ENCODE data around the gene GKAP1. TPM values are rescaled to one million over a fixed set of nuclear protein-coding genes. Genes with fewer than 3 reads are reported as not detected.
"Not testable (repeated sequence)": the region's sequence is repeated elsewhere in the genome, so short reads cannot be mapped to it uniquely, and the experiment has no call there.

Gene GKAP1
- total RNA-seq, 1 donor from 2014 or later, result 3.8 TPM

DNA sequence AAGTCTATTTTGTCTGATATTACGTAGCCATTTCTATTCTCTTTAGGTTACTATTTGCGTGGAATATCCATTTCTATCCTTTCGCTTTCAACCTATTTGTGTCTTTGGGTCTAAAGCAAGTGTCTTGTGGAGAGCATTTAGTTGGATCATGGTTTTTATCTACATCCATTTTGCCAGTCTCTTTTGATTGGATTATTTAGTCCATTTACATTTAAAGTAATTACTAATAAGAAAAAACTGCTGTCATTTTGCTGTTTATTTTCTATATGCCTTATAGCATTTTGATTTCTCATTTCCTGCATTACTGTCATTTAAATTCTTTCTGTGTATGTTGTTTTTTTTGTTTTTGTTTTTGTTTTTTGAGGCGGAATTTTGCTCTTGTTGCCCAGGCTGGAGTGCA, 83.8 kb downstream of the GKAP1 start:
- intact Hi-C loops (cut with micrococcal nuclease), result no loop called here

DNA sequence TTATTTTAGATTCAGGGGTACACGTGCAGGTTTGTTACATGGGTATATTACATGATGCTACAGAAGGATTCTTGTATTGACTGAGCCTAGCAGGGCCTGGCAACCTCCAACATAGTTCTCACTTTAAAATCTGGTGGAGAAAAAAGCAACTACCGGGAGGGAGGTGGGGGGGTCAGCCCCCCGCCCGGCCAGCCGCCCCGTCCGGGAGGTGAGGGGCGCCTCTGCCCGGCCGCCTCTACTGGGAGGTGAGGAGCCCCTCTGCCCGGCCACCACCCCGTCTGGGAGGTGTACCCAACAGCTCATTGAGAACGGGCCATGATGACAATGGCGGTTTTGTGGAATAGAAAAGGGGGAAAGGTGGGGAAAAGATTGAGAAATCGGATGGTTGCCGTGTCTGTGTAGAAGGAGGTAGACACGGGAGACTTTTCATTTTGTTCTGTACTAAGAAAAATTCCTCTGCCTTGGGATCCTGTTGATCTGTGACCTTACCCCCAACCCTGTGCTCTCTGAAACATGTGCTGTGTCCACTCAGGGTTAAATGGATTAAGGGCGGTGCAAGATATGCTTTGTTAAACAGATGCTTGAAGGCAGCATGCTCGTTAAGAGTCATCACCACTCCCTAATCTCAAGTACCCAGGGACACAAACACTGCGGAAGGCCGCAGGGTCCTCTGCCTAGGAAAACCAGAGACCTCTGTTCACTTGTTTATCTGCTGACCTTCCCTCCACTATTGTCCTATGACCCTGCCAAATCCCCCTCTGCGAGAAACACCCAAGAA, 88.8 kb downstream of the GKAP1 start:
- intact Hi-C loops (cut with micrococcal nuclease), result not testable (repeated sequence)

DNA sequence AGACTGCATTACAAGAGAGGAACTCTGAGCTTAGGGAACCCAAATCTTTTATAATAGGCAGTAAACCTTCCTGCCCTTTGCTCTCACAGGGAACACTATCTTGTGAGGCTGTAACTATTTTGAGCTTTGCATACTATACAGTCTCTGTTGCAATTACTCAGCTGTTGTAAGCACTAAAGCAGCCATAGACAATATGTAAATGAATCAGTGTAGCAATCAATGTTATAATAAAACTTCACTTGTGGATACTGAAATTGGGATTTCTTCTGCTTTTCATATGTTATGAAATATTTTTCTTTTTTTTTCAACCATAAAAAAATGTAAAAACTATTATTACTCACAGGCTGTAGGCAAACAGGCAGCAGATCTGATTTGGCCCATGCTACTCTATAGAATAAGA, 93.1 kb downstream of the GKAP1 start:
- intact Hi-C loops (cut with micrococcal nuclease), result no loop called here

DNA sequence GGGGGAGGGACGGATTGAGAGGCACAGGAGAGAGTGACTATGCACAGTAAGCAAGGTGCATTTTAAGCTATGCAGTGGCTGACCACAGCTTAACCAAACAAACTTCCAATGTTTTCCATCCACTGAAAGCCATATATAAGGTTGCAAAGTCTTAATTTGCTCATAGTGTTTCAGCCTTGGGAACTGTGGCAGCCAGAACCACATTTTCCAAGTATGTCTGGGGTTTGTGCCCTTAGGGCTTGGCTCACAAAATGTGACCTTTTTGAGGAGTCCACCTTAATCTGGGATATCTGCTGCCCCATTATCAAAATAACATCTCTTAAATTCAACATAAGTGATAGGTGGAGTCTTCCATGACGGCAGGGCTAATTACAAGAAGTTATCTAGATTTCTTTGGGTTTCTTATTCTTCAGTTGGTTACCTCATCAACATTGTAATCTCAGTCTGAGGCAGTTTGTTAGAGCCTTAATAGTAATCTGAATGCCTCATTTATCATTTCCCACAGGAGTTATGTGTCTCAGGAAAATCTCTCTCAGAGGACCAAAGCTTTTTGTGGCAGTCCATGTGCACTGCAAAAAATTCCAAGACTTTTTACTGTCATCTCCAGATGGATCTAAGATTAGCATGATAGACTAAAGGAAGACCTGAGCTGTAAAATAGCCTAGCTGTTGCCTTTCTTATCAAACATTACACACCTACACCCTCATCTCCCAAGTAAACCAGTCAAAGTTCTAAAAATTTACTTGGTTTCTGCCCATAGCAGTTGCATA, 94.7 kb downstream of the GKAP1 start:
- intact Hi-C loops (cut with micrococcal nuclease), result no loop called here

DNA sequence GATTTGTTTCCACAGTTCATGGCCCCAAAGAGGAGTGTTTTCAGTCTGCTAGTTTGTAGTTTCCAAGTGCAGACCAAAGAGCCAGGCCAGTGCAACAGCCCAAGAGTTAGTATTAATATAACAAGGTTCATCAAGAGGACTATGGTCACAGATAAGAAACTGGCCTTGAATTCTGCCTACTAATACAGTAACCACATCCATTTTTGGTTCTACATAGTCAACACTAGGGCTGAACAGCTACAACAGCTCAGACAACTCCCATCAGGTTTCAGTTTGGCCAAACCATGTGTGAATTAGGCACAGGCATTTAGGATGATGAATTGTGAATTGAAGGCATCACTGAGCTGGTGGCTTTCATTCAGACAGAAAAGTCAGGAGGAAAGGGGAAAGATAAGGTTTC, 96.1 kb downstream of the GKAP1 start:
- intact Hi-C loops (cut with micrococcal nuclease), result no loop called here

DNA sequence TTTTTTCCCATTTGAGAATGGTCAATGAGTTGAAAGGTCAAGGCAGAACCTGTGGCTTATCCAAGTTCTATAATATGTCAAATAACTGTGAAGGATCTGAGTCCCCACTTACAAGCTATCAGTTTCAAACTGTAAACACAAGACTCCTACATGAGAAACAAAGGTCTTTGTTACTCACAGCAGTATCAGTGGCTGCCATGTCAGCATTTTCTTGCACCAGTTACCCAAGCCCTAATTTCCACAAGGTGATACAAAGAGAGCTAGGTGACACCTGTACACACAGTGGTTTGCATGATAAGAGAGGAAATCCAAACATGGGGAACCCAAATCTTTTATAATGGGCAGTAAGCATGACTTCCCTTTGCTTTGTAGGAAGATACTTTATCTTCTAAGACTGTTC, 101.8 kb downstream of the GKAP1 start:
- intact Hi-C loops (cut with micrococcal nuclease), result loop anchor here (2.0 kb wide), 1 partner anchor 95 kb away; no protein-coding TSS in a partner anchor

DNA sequence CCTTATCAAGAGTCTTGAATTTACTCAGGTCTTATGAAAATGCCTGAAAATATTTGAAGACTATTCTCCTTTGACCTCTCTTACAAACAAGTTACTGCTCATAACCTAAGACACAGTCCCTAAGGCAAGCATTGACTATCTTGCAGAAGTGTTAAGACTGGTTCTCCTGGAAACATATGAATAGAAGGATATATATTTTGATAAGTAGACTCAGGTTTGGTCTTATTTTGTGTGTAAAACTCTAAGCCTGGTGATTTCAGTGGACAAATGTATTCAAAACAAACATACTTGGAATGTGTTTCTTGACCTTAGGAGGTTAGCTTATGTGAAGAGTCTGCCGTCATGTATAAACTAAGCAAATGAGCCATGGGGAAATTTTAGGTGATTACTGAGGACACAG, 102.3 kb downstream of the GKAP1 start:
- intact Hi-C loops (cut with micrococcal nuclease), result loop anchor here (2.0 kb wide), 1 partner anchor 94 kb away; no protein-coding TSS in a partner anchor

DNA sequence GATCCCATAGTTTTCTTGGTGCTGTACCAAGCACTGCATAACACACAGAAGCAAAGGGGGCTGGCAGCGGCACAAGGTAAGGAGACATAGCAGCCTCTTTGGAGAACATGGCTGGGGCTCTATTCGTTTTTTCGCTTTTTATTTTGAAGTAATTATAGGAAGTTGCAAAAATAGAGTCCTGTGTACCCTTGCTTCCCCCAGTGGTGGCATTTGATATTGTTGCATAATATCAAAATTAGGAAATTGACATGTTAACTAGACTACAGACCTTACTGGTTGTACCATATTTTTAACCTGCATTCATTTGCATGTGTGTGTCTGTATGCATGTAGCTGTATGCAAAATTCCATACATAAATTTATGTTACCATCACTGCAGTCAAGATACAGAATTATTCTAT, 103.2 kb downstream of the GKAP1 start:
- intact Hi-C loops (cut with micrococcal nuclease), result loop anchor here (2.0 kb wide), 1 partner anchor 94 kb away; no protein-coding TSS in a partner anchor

DNA sequence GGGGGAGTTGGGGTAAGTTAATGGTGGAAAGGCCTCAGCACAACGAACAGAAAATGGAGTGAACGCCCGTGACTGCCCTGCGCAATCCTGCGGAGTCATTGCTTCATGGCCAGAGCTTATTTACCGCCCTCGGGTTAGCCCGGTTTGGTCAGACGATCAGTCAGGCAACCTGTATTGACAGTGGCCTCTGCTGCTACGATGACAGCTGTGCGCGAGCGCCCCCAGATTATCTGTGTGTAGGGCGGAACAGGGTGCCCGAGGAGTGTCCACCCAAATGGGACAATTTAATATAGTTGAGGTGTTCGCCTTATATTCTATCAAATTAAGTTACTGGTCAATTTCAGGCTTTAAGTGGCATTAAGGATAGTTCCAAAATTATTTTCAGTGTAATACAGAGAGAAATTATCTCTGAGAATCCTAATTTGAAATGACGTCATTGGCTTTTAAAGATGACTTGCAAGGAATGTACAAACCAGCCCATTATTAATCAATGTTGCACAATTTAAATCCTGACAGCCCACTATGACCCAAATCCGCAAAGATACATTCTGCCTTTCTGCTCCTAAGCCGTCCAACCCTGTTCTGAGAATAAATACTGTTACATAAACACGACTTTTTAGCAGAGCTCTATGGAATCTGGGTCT, 108.9 kb downstream of the GKAP1 start:
- intact Hi-C loops (cut with micrococcal nuclease), result loop anchor here (1.0 to 10.0 kb wide), 5 partner anchors 36 to 272 kb away; partner anchors contain the start of genes HNRNPK, KIF27 and RMI1

DNA sequence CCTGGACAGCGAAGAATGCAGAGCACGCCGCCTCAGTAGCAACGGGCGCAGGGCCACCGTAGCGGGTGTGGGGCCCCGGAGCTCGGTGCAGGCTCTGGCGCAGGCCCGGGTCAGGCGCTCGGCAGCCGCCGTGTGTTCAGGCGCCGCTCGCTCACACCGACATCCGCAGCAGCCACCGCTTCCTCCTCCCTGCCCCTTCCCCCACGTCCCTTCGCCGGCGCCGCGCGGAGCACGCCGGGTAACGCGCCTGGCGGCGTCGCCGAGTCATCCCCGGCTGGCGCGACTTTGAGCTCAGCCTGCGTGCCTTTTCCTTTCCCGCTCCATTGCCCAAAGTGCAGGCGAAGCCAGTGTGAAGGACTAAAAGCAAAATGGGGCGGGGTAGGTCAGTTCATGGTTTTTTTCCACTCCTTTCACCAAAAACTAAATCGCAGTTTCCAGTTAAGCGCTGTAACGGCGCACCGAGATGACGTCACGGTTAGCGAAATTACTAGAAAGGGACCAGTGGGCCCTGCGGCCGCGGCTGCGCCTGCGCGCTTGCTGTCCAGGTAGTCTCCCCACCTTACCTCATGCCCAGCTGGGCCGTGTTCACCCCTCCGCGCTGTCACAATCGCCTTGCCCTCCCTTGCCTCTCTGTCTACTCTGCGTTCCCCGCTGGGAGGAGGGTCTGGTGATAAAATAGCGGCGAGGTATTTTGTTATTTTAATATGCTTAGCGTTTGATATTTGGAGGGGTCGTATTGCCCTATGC, 109.6 kb downstream of the GKAP1 start, which contains the start of gene UBQLN1:
Gene UBQLN1, minus strand, starts transcription at position 191 of the 747 bp plus-strand sequence. CDS start 279 bp downstream, outside the sequence.
- intact Hi-C loops (cut with micrococcal nuclease), result loop anchor here (1.0 to 10.0 kb wide), 7 partner anchors 36 to 272 kb away; partner anchors contain the start of genes GKAP1, HNRNPK, IDNK and KIF27

DNA sequence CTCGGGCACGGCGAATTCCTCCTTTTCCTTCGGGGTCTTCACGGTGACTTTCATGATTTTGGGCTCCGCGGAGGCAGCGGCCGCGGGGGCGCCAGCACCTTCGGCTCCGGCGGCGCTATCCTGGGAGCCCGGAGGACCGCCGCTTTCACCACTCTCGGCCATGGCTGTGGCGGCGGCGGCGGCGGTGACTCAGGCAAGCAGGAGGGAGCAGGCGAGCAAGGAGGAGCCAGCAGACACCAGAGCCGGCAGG, 110.1 kb downstream of the GKAP1 start:
- intact Hi-C loops (cut with micrococcal nuclease), result loop anchor here (1.0 to 10.0 kb wide), 5 partner anchors 35 to 235 kb away; partner anchors contain the start of genes GKAP1 and IDNK

DNA sequence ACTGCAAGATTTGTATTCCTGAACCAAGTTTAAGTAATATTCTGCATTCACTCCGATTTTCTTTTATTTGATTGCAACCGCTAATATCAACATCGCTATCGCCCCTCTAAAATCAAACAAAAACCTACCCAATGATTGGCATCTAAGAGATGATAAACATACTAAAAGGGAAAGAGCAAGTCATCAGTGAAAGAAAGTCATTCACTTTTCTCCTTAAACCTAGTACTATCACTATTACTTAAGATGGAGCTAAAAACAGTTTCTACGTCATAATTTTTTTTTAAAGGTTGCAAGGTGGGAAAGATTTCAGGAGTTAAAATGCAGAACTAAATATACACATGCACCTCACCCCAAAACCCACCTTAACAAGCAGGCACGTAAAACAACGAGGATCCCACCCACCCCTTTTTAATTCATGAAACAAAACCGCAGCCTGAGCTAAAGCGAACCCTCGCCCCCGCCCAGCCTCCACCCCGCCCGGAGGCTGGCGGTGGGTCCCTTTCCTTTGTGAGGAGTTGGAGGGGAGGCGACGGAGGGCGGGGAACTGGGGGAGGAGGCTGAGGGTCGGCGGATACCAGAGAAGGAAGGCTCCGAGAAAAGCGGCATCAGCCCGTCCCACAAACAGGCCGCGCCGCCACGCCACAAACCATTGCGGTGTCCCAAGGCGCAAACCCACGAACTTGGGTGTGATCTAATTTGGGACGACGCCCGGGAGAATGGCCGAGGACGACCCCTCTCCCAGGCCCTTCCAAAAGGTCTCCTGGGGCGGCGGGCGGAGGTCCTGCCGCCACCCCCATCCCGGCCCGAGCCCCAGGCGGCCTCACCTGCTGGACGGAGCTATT, 110.7 kb downstream of the GKAP1 start:
- intact Hi-C loops (cut with micrococcal nuclease), result loop anchor here (1.0 to 10.0 kb wide), 5 partner anchors 35 to 235 kb away; partner anchors contain the start of genes GKAP1 and IDNK

DNA sequence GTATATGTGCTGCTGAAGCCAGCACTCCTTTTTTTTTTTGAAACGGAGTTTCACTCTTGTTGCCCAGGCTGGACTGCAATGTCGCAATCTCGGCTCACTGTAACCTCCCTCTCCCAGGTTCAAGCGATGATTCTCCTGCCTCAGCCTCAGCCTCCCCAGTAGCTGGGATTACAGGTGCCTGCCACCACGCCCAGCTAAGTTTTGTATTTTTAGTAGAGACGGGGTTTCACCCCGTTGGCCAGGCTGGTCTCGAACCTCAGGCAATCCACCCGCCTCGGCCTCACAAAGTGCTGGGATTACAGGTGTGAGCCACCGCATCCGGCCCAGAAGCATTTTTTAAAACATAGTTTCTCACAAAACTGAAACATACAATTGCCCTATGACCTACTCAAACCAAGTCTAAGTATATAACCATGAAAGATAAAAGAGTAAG, 112.3 kb downstream of the GKAP1 start:
- intact Hi-C loops (cut with micrococcal nuclease), result loop anchor here (5.0 to 10.0 kb wide), 3 partner anchors 33 to 233 kb away; no protein-coding TSS in a partner anchor

DNA sequence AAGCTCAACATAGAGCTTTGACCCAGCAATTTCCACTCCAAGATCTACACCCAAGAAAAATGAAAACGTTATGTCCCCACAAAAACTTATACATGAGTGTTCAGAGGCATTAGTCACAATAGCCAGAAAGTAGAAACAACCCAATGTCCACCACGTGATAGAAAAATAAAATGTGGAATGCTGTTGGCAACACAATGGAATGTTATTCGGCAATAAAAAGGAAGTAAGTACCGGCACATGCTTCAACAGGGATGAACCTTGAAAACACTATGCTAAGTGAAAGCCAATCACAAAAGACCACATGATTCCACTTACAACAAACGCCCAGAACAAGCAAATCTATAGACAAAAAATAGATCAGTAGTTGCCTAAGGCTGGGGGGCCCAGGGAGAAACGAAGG, 115.8 kb downstream of the GKAP1 start:
- intact Hi-C loops (cut with micrococcal nuclease), result loop anchor here (10.0 kb wide), 1 partner anchor 47 kb away; no protein-coding TSS in a partner anchor

DNA sequence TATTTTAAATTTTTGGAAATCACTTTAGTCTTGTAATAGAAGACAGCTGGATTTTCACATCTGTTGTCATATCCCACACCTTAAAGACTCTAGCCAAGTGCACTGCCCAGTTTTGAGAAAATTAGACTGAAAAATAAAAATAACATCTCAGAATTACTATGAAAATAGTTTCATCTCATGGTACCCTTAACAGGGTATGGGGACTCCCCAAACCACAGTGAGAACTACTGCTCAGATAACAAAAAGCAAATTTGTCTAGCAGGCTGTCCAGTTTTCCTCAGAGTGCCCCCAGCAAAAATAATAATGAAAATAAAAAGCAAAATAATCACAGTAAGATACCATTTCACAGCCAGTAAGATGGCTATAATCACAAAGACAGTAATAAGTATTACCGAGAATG, 116.3 kb downstream of the GKAP1 start:
- intact Hi-C loops (cut with micrococcal nuclease), result loop anchor here (10.0 kb wide), 1 partner anchor 46 kb away; no protein-coding TSS in a partner anchor

DNA sequence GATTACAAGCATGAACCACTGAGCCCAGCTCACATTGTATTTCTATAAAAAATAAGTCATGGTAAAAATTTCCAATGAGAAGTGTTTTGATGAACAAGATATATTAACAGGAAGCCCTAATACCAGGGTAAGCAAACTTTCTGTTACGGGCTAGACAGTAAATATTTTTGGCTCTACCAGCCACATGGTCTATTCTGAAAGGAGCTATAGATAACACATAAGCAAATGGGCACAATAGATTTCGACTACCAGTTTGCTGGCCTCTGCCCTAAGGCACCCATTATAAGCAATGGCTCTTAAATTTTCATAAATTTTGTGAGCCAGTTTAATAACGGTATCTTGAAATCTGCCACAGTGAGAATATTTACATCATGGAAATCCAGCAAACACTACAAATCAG, 118.0 kb downstream of the GKAP1 start:
- intact Hi-C loops (cut with micrococcal nuclease), result loop anchor here (10.0 kb wide), 1 partner anchor 45 kb away; no protein-coding TSS in a partner anchor

DNA sequence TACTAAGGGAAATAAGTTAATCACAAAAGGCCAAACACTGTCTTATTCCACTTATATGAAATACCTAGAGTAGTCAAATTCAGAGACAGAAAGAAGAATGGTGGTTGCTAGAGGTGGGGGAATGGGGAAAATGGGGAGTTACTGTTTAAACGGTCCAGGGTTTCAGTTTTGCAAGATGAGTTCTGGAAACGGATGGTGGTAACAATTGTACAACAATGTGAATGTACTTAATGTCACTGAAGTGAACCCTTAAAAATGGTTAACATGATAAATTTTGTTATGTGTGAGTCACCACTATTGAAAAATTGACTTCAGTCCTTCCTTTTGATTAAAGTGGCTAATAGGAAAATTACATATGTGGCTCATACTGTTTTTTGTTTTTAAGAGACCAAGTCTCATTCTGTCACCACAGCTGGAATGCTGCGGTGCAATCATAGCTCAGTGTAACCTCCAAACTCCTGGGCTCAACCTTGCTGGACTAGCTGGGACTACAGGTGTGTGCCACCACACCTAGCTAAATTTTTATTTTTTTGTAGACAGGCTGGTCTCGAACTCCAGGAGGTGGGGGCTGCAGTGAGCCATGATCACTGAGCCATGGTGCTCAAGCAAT, 118.5 kb downstream of the GKAP1 start:
- intact Hi-C loops (cut with micrococcal nuclease), result no loop called here

DNA sequence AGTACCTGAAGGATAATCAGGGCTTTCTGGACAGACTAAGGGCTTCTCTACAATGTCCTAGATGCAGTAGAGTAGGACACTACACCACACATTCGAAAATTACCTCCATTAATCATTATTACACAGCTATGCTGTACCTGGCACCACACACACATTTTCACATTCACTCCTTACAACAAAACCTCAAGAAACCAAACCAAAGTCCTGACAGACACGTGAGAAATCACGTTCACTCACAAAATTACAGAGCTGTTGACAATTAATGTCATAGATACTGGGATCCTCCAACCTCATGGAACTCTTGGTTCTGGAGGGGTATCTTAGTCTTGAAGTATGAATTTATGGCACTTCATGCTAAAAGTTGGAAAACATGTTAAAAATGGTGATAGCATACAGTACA, 126.1 kb downstream of the GKAP1 start:
- intact Hi-C loops (cut with micrococcal nuclease), result no loop called here

Data from T-helper 2 cell treated with Interferon-gamma antibody and Interleukin-4, amounts not matched to agents 100 ng/mL and 5 ng/mL, for 36 hours (primary cell).